Activated CD8-positive, alpha-beta memory T cell treated with anti-CD3 and anti-CD28 coated beads for 48 hours (primary cell): ENCODE measurements around the gene SELENOO.

Source experiments
- DNase-seq, 3 experiments: peaks; one replicate each; pipeline ENCODE4 v3.0.0-alpha.2; 2020; ENCODE audit warnings: low read depth in 2 of 3, low spot score in 2 of 3

SELENOO gene

GRCh38 chr22:50184004-50184901 lies 16.6 kb upstream of the SELENOO start:
- no peak for DNase-seq

- no peak for DNase-seq
Measured at GRCh38 chr22:50184902-50185374, 15.9 kb upstream of the SELENOO start.

GRCh38 chr22:50185375-50186087 lies 15.3 kb upstream of the SELENOO start, which contains the start of gene TRABD:
TSS of gene TRABD (plus strand) at chr22:50185913. CDS start at chr22:50193061, 7,148 bp downstream.
- peak; percentile 53 to 82 (median 58) for DNase-seq

DNA sequence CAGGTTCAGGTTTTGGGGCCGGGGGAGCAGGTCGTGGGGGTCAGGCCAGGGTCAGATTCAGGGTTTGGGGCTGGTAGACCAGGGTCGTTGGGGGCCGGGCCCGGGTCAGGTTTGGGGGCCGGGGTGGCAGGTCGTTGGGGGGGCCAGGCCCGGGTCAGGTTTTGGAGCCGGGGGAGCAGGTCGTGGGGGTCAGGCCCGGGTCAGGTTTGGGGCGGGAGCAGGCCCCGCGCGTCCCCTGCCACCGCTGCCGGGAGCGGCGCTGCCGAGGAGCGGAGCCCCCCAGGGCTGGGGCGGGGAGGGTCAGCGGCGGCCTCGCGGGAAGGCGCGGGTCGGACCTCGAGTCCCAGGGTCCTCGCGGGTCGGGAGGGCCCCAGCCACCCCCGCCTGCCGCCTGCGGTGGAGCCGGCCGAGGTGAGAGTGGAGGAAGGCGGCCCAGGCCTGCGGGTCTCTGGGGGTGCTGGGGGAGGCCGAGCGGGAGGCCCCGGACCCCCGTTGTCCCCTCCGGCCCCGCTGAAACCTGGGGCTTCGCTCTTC lies 14.6 kb upstream of the SELENOO start:
- no peak for DNase-seq

GRCh38 chr22:50186761-50187523 lies 13.9 kb upstream of the SELENOO start:
- DNase-seq = no peak

DNA sequence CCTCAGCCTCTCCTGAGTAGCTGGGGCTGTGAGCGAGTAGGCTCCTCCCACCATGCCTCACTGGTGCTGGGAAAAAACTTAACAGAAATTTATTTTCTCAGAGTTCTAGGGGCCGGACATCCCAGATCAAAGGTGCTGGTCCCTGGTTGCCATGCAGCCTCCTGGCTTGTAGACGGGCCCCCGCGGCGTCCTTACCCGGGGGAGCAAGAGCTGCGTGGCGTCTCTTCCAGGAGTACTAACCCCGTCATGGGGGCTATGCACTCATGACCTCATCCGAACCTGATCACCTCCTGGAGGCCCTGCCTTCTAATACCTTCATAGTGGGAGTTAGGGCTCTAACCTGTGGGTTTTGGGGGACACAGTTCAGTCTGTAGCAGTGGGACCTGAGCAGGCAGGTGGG lies 12.5 kb upstream of the SELENOO start:
- DNase-seq = no peak

DNA sequence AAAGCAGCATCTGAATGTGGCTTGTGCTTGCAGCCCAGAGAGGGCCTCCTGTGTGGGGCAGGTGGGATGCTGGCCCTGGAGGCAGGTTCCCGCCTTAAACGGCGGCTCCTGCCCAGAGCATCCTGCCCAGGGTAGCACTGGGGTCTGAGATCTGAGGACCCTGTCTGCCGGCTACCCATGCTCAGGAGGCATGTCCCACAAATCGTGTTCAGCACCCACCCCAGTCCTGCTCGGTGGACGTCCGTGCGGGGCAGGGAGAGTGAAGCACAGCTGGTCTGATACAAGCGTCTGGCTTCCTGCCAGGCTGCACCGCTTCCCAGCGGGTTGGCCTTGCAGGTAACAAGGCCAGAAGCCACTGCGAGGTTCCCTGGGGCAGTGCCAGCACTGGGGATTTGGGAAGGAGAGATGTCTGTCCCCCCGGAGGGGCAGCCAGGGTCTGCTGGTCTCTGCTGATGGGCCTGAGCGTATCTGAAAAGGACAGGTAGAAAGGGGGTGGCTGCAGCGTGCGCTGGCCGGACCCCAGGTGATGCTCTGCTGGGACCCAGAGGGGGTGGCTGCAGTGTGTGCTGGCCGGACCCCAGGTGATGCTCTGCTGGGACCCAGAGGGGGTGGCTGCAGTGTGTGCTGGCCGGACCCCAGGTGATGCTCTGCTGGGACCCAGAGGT lies 11.5 kb upstream of the SELENOO start:
- no peak for DNase-seq

GRCh38 chr22:50189849-50190181 lies 11.0 kb upstream of the SELENOO start:
- DNase-seq = no peak

GRCh38 chr22:50190182-50190940 lies 10.4 kb upstream of the SELENOO start:
- peak in 2 of 3 experiments; percentile 59 to 71 for DNase-seq

GRCh38 chr22:50190941-50191741 lies 9.7 kb upstream of the SELENOO start:
- DNase-seq = no peak

DNA sequence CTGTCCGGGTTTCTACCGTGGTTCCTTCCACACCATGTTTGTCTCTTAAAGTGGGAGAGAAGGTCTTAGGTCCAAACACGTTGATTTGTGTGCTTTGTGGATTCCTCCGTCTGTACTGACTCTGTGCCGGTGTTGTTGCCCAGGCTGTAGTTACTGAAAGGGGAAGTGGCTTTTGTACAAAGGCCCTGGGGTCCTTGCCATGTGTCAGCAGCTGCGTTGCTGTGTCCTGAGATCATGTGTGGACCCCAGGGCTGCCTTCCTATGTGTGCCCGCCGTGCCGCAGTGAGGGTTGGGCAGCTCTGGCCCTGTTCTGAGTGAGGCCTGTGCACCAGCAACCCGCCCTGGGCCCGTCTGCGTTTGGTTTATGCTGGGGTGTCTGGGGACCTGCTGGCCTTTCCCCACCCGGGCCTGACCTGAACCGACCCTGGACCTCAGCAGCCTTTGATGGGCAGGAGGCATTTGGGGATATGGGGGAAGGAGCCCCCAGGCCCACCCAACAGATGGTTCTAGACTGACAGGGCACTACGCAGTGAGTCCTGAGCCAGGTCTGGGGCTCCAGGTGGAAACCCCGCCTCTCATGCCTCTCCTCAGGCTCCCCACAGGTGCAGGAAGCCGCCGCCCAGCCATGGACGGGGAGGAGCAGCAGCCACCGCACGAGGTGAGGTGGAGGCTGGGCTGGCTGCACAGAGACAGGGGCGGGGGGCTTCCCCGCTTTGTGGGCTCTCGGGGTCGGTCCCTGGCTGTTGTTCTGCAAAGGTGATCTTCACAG lies 8.2 kb upstream of the SELENOO start:
- DNase-seq = no peak

DNA sequence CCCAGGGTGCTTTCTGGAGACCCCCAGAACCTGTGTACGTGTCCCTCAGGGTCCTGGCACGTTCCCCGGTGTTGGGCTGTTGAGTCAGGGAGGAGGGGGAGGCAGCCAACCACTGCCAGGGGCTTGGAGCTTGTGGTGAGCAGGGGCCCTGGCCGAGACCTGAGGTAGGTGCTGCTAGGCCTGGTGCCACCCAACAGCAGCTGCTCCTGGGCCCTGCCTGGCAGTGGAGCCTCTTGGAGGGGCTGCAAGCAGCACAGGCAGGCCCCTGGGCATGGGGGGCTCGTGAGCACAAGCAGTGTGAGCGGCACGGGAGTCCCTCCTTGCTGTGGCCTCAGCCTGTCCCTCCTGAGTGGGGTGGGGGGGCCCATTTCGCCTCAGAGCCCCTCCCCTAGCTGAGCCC lies 7.2 kb upstream of the SELENOO start:
- no peak for DNase-seq

GRCh38 chr22:50194037-50194805 lies 6.6 kb upstream of the SELENOO start:
- no peak for DNase-seq

GRCh38 chr22:50196256-50196655 lies 4.6 kb upstream of the SELENOO start:
- DNase-seq = no peak

GRCh38 chr22:50197000-50197800 lies 3.6 kb upstream of the SELENOO start:
- DNase-seq = no peak

- no peak for DNase-seq
Measured at GRCh38 chr22:50197856-50198623, 2.8 kb upstream of the SELENOO start.
